HEK293 (cell line): ENCODE measurements around the gene PCDH12.

Experiments used
- ZBTB8A ChIP-seq: fragments of 450-650 bp; formaldehyde crosslinking; IDR thresholded peaks from 2 replicates; pipeline ENCODE4 v1.5.1; 2016; ENCODE audit warnings: missing biosample characterization, missing genetic modification characterization
- ZNF140 ChIP-seq: fragments of 450-650 bp; formaldehyde crosslinking; IDR thresholded peaks from 2 replicates; pipeline ENCODE4 v1.5.1; 2016; ENCODE audit warnings: missing biosample characterization, missing genetic modification characterization

DNA sequence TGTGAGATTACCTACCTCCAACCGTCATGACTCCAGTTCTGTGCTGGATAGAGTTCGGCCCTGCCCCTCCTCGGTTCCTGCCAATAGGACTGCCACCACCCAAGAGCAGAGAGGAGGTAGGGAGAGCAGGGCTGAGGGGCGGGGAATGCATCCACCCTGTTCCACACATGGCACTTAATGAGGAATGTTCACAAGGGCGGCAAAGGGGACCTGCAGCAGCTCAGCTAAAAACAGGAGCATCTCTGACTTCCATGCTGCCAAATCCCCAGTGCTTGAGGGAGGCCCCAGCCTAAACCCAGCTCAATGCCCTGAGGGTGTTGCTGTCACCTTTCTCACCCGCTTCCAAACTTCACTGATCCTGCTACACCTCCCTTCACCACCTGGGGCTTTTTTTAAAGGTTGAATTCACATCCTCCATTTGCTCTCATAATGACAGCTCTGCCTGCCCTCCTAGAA lies 42.1 kb downstream of the PCDH12 start:
- TF ChIP-seq ZBTB8A (tag by site-specific recombination): no peak
- no peak for TF ChIP-seq ZNF140 (tag by site-specific recombination)
